ENCODE measurements around the gene CDC42BPB.

The CDC42BPB gene

DNA sequence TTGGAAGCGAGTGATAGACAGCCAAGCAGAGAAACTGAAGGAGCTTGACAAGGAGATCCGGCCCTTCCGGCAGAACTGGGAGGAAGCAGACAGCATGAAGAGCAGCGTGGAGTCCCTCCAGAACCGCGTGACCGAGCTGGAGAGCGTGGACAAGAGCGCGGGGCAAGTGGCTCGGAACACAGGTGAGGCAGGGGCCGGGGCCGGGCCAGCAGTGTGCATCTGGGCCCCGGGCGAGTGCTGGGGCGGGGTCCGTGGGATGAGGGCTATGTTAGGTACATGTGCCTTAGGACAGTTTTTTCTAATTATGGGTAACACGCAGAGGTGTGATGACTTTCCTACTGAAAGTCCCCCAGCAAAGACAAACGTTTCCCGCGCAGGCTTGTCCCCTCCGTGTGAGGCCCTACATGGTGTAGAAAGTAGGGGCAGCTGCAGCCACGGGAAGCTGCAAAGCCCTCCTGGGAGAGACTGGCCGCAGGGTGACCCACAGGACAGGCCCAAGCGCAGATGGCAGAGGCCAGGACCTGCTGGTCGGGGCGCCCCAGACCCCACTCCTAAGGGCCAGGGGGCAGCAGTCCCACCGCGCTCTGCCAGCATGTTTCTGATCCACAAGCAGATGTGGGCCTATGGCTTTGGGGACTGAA, 154.0 kb downstream of the CDC42BPB start:
- TF ChIP-seq, protein P1, sequence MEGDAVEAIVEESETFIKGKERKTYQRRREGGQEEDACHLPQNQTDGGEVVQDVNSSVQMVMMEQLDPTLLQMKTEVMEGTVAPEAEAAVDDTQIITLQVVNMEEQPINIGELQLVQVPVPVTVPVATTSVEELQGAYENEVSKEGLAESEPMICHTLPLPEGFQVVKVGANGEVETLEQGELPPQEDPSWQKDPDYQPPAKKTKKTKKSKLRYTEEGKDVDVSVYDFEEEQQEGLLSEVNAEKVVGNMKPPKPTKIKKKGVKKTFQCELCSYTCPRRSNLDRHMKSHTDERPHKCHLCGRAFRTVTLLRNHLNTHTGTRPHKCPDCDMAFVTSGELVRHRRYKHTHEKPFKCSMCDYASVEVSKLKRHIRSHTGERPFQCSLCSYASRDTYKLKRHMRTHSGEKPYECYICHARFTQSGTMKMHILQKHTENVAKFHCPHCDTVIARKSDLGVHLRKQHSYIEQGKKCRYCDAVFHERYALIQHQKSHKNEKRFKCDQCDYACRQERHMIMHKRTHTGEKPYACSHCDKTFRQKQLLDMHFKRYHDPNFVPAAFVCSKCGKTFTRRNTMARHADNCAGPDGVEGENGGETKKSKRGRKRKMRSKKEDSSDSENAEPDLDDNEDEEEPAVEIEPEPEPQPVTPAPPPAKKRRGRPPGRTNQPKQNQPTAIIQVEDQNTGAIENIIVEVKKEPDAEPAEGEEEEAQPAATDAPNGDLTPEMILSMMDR (IDR thresholded peaks at IDR 0.05): no peak

DNA sequence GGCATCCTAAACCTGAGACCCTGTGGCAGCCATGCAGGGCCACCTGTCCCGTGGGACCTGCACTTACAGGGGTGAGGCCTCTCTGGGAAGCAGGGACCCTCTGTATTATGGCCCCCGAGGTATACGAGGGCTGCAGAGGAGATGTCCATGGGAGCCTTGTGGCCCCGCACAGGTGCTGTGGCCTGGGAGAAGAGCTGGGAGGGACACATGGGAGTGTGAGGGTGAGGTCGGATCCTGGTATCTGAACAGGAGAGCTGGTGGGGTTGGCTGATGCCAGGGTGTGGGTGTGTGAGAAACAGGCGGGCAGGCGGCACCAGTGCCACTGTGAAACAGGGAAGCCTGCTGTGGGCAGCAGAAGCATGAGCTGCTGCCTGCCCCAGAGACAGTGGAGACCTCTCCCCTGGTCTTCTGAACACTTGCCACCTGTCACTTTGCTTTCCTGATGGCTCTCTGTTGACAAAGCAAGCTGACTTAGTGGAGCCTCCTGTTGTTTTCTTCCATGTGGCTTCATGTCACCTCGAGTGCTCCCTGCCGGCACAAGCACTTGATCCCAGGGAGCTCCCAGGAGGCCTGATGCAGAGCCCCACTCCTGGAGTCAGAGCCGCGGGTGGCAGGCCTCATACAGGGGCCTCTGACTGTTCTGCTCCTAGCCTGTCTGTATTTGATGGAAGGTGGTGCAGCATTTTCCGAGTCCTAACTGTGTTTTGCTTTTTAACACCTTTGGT, 154.7 kb downstream of the CDC42BPB start:
- TF ChIP-seq, protein P1 (IDR thresholded peaks at IDR 0.05): no peak

DNA sequence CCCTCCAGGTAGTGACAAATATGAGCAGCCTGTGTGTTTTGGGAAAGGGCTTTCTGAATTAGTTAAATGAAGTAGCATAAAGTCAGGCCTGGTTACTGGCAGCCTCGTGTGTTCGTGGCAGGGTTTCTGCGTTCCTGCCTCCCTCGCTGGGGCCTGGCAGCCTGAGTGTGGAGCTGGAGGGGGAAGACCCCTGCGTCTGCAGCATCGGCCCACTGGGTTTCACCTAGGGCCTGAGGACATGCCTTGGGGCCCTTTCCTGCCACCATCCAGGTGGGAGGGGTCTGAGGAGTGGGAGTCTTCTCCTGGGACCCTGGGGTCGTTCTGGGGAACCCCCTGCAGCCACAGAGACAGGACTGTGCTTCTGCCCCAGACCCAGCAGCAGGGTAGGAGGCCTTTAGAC, 155.3 kb downstream of the CDC42BPB start:
- TF ChIP-seq, protein P1 (IDR thresholded peaks at IDR 0.05): no peak

DNA sequence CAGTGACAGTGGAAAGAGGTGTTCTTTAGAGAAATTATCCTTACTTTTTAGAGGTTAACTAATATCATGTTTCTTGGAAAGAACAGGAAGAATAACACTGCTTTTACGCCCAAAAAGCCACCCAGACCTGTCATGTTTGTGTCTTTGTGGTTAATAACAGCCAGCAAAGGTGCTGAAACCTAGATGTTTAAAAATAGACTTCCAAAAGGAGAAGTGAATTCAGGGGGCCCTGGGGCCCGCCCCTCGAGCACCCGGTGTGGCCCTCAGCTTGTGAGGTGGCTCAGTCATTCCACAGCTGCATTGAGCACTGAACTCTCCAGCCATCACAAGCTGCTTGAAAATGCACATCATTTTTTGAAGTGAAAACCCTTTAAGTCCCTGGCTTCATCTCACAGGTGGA, 155.7 kb downstream of the CDC42BPB start:
- TF ChIP-seq, protein P1 (IDR thresholded peaks at IDR 0.05): no peak

DNA sequence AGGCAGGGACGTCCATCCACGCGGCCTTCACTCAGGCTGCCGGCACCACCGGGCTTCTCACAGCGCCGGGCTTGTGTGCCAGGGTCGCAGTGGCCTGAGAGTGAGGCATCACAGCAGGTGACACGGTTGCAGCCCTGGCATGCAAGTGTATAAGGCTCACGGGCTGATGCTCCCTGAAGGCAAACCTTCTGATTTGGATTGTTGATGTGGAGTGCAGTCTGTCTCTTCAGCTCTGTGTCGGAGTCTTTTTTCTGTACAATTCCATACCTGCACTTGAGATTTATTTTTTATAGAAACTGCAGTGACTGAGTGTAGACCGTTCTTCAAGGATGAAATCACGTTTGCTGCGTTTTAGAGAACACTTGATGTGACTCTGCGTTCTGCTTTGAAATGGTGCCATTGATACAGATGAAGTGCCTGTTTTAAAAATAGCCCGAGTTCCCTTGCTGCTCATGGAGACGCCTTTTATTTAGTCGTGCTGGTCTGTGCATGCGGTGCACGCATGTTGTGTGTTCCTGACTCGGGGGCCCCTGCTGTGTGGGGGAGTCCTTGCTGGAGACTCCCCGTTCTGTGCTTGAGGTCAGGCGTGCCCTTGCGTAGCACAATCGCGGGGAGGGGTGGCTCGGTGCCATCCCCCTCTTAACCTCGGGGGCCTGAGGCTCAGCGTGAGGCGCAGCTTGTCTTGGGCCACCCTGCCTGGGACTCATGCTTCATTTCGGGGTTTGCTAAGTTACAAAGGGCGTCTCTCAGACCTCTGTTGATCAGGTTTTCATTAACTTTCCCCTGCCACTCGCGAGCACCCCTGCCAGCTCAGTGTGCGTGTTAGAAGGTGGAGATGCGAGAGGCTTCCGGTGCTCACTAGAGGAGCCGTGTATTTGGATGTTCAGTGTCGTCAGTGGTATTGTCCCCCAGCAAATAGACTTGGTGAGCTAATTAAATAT, 156.4 kb downstream of the CDC42BPB start:
- TF ChIP-seq, protein P1 (IDR thresholded peaks at IDR 0.05): no peak

DNA sequence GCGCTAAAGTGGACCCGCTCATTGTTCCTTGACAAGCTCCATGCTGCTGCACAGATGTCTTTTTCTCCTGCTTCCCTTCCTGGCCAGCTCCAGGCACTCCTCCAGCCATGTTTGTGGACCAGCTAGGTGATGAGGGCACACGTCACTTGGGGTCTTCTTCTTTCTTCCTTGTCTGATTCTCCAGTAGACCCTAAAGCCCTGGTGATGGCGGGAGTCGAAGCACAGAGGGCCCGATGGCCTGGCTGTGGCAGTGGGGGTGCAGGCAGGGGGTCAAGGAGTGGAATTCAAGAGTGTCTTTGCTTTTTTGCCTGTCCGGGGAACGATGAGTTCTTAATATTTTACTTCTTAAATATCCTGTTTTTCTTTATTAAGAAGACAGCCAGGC, 157.8 kb downstream of the CDC42BPB start:
- TF ChIP-seq, protein P1 (IDR thresholded peaks at IDR 0.05): no peak

DNA sequence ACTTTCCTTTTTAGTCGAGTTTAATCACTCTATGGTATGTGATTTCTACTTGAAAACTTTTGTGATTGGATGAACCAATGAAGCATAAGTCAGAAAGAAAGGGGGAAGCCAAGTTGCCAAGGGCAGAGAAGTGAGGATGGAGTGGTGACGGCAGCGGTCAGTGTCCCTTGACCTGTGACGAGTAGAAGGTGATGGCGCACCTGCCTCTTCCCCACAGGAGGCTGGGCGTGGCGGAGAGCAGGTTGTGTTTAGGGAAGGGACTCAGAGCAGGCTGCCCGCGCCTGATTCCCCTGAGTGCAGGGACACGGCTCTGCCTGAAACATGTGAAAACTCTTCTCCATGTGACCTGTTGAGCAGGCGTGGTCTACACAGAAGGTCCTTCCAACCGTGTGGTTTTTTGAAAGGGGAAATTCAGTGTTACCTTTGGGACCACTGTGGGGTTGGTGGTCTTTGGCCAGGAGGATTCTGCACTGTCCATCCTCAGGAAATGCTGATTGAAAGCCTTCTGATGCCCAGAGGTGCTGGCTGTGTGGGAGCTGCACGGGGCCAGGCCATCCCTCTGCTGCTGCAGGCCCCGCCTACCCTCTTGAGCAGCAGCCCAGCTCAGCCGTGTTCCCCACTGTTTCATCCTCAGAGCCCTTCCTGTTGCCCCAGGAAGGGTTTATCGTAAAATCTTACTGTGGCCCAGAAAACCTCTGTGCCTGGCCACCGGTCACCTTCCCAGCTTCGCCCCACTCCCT, 158.4 kb downstream of the CDC42BPB start:
- TF ChIP-seq, protein P1 (IDR thresholded peaks at IDR 0.05): no peak

Data from LNCAP (cell line).